ENCODE measurements around the gene MINDY3. TPM values are rescaled to one million over a fixed set of nuclear protein-coding genes. Genes with fewer than 3 reads are reported as not detected.

Gene MINDY3
- total RNA-seq, 1 experiment from 2014 or later = 11.3 TPM

DNA sequence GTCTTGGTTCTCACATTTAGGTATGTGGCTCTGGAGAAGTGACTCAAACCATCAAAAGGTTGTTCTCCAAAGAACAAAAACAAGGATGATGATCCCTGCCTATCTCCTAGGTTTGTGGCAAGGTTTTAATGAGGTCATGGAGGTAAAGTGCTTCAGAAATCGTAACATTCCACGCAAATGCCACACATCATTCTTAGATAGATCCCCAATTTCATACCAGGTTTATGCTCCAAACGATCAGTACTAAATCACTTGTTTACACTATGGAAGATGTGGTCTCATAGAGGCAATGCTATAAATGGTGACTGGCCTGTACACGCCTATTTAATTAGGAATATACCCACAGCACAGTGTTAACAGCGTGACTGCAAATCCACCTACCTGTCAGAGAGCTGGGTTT is 66.6 kb downstream of the MINDY3 start:
- Mint-ChIP-seq H3K36me3 (no peaks in the 10 kb centered on the region), H3K4me1 (no peaks in the 10 kb centered on the region), H3K27me3 (ENCODE audit: low read depth) (no peaks in the 10 kb centered on the region), H3K27ac (no peak overlapping the region), H3K4me3 (no peak overlapping the region), H3K9me3 (no peaks in the 10 kb centered on the region)
- no peak for TF ChIP-seq CREM (CRISPR knock-in tag; IDR thresholded peaks at IDR 0.05)
- TF ChIP-seq, protein P1, sequence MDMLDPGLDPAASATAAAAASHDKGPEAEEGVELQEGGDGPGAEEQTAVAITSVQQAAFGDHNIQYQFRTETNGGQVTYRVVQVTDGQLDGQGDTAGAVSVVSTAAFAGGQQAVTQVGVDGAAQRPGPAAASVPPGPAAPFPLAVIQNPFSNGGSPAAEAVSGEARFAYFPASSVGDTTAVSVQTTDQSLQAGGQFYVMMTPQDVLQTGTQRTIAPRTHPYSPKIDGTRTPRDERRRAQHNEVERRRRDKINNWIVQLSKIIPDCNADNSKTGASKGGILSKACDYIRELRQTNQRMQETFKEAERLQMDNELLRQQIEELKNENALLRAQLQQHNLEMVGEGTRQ (CRISPR knock-in tag; IDR thresholded peaks at IDR 0.05) = no peak
- TF ChIP-seq, protein P2, sequence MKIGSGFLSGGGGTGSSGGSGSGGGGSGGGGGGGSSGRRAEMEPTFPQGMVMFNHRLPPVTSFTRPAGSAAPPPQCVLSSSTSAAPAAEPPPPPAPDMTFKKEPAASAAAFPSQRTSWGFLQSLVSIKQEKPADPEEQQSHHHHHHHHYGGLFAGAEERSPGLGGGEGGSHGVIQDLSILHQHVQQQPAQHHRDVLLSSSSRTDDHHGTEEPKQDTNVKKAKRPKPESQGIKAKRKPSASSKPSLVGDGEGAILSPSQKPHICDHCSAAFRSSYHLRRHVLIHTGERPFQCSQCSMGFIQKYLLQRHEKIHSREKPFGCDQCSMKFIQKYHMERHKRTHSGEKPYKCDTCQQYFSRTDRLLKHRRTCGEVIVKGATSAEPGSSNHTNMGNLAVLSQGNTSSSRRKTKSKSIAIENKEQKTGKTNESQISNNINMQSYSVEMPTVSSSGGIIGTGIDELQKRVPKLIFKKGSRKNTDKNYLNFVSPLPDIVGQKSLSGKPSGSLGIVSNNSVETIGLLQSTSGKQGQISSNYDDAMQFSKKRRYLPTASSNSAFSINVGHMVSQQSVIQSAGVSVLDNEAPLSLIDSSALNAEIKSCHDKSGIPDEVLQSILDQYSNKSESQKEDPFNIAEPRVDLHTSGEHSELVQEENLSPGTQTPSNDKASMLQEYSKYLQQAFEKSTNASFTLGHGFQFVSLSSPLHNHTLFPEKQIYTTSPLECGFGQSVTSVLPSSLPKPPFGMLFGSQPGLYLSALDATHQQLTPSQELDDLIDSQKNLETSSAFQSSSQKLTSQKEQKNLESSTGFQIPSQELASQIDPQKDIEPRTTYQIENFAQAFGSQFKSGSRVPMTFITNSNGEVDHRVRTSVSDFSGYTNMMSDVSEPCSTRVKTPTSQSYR (CRISPR knock-in tag; IDR thresholded peaks at IDR 0.05) = no peak
- TF ChIP-seq, protein P3, sequence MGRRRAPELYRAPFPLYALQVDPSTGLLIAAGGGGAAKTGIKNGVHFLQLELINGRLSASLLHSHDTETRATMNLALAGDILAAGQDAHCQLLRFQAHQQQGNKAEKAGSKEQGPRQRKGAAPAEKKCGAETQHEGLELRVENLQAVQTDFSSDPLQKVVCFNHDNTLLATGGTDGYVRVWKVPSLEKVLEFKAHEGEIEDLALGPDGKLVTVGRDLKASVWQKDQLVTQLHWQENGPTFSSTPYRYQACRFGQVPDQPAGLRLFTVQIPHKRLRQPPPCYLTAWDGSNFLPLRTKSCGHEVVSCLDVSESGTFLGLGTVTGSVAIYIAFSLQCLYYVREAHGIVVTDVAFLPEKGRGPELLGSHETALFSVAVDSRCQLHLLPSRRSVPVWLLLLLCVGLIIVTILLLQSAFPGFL (CRISPR knock-in tag; IDR thresholded peaks at IDR 0.05; ENCODE audit: borderline replicate concordance) = no peak
- ATAC-seq (no peak), DNase-seq (ENCODE audit: low spot score) (no peak)
- POLR2A ChIA-PET = no interaction called here
- CTCF ChIA-PET = no interaction called here

DNA sequence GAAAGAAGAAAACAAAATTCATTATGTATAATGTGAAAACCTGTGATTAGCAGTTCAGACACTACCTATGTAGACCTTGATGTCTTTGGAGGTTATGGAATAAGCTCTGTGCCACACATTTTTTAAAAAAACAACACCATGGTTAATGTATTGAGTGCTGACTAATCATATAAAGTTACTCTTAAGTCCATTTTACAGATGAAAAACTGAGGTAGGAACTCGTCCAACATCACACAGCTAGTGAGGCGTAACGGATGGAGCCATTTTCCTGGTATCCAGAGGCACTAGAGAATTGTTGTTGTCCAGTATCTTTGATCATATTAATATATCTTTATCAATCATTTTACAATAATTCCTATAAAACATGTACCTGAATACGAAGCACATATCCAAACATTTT is 67.5 kb downstream of the MINDY3 start:
- POLR2A ChIA-PET = no interaction called here
- H3K27ac Mint-ChIP-seq = no peak overlapping the region
- no peaks in the 10 kb centered on the region for H3K27me3 Mint-ChIP-seq (ENCODE audit: low read depth)

DNA sequence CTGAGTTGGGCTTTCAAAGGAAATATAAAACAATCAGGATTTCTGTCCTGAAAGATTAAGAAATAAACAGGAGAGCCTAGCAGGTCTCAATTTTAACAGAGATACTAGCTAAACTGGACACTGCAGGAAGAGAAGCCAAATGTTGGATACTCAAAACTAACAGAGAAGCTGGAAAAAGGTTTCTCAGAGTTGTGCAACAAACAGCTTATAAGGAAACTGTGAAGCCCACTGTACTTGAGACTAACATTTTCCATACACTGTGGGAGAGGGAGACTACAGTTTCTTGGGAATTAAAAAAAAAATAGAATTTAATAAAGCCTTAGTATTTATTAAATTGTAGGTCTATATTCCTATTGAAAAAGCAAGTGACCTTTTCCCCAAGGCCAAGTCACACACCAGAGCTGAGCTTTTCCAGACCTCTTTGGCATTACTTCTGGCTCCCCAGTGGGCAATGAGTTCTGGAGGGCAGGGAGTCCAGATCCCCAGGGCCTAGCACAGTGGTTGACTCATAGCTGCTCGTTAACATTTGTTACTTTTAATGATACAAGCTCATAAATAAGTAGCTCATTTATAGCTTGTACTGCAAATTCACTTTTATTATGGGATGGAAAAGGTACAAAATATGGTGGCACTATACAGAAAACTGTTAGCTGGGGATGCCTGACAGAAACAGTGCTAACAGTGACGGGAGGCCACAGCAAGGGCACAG is 68.3 kb downstream of the MINDY3 start:
- no peak overlapping the region for H3K4me3 Mint-ChIP-seq
- no peaks in the 10 kb centered on the region for H3K27me3 Mint-ChIP-seq (ENCODE audit: low read depth)
- ATAC-seq = no peak
- CTCF ChIA-PET = no interaction called here
- no peaks in the 10 kb centered on the region for H3K36me3 Mint-ChIP-seq
- TF ChIP-seq, protein P4, sequence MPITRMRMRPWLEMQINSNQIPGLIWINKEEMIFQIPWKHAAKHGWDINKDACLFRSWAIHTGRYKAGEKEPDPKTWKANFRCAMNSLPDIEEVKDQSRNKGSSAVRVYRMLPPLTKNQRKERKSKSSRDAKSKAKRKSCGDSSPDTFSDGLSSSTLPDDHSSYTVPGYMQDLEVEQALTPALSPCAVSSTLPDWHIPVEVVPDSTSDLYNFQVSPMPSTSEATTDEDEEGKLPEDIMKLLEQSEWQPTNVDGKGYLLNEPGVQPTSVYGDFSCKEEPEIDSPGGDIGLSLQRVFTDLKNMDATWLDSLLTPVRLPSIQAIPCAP (CRISPR knock-in tag; IDR thresholded peaks at IDR 0.05) = no peak
- TF ChIP-seq TP53 (CRISPR knock-in tag; IDR thresholded peaks at IDR 0.05) (no peak), ESRRA (CRISPR knock-in tag; IDR thresholded peaks at IDR 0.05; ENCODE audit: borderline replicate concordance) (no peak), TEAD4 (CRISPR knock-in tag; IDR thresholded peaks at IDR 0.05) (no peak), EMX1 (CRISPR knock-in tag; IDR thresholded peaks at IDR 0.05) (no peak), SP1 (CRISPR knock-in tag; conservative IDR thresholded peaks at IDR 0.05) (no peak), CREM (CRISPR knock-in tag; IDR thresholded peaks at IDR 0.05) (no peak), NFE2L1 (CRISPR knock-in tag; IDR thresholded peaks at IDR 0.05) (no peak), RORB (CRISPR knock-in tag; IDR thresholded peaks at IDR 0.05) (no peak), ZNF416 (CRISPR knock-in tag; IDR thresholded peaks at IDR 0.05) (no peak), FOXJ3 (CRISPR knock-in tag; IDR thresholded peaks at IDR 0.05; ENCODE audit: borderline replicate concordance) (no peak), NR3C1 (CRISPR knock-in tag; conservative IDR thresholded peaks at IDR 0.05; ENCODE audit: low read depth) (no peak)
- TF ChIP-seq, protein P5, sequence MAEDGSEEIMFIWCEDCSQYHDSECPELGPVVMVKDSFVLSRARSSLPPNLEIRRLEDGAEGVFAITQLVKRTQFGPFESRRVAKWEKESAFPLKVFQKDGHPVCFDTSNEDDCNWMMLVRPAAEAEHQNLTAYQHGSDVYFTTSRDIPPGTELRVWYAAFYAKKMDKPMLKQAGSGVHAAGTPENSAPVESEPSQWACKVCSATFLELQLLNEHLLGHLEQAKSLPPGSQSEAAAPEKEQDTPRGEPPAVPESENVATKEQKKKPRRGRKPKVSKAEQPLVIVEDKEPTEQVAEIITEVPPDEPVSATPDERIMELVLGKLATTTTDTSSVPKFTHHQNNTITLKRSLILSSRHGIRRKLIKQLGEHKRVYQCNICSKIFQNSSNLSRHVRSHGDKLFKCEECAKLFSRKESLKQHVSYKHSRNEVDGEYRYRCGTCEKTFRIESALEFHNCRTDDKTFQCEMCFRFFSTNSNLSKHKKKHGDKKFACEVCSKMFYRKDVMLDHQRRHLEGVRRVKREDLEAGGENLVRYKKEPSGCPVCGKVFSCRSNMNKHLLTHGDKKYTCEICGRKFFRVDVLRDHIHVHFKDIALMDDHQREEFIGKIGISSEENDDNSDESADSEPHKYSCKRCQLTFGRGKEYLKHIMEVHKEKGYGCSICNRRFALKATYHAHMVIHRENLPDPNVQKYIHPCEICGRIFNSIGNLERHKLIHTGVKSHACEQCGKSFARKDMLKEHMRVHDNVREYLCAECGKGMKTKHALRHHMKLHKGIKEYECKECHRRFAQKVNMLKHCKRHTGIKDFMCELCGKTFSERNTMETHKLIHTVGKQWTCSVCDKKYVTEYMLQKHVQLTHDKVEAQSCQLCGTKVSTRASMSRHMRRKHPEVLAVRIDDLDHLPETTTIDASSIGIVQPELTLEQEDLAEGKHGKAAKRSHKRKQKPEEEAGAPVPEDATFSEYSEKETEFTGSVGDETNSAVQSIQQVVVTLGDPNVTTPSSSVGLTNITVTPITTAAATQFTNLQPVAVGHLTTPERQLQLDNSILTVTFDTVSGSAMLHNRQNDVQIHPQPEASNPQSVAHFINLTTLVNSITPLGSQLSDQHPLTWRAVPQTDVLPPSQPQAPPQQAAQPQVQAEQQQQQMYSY (CRISPR knock-in tag; IDR thresholded peaks at IDR 0.05) = no peak
- TF ChIP-seq, protein P6, sequence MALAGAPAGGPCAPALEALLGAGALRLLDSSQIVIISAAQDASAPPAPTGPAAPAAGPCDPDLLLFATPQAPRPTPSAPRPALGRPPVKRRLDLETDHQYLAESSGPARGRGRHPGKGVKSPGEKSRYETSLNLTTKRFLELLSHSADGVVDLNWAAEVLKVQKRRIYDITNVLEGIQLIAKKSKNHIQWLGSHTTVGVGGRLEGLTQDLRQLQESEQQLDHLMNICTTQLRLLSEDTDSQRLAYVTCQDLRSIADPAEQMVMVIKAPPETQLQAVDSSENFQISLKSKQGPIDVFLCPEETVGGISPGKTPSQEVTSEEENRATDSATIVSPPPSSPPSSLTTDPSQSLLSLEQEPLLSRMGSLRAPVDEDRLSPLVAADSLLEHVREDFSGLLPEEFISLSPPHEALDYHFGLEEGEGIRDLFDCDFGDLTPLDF (CRISPR knock-in tag; IDR thresholded peaks at IDR 0.05) = no peak
- TF ChIP-seq, protein P7, sequence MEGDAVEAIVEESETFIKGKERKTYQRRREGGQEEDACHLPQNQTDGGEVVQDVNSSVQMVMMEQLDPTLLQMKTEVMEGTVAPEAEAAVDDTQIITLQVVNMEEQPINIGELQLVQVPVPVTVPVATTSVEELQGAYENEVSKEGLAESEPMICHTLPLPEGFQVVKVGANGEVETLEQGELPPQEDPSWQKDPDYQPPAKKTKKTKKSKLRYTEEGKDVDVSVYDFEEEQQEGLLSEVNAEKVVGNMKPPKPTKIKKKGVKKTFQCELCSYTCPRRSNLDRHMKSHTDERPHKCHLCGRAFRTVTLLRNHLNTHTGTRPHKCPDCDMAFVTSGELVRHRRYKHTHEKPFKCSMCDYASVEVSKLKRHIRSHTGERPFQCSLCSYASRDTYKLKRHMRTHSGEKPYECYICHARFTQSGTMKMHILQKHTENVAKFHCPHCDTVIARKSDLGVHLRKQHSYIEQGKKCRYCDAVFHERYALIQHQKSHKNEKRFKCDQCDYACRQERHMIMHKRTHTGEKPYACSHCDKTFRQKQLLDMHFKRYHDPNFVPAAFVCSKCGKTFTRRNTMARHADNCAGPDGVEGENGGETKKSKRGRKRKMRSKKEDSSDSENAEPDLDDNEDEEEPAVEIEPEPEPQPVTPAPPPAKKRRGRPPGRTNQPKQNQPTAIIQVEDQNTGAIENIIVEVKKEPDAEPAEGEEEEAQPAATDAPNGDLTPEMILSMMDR (IDR thresholded peaks at IDR 0.05) = no peak
- no peak for DNase-seq (ENCODE audit: low spot score)
- no peak overlapping the region for H3K27ac Mint-ChIP-seq
- no peaks in the 10 kb centered on the region for H3K4me1 Mint-ChIP-seq
- H3K9me3 Mint-ChIP-seq = no peaks in the 10 kb centered on the region
- POLR2A ChIA-PET = no interaction called here

More for the DNA sequence above, 67.5 kb downstream of the MINDY3 start:
- Mint-ChIP-seq H3K36me3 (no peaks in the 10 kb centered on the region), H3K4me1 (no peaks in the 10 kb centered on the region), H3K9me3 (no peaks in the 10 kb centered on the region), H3K4me3 (no peak overlapping the region)
- no peak for TF ChIP-seq ZNF263 (CRISPR knock-in tag; IDR thresholded peaks at IDR 0.05; ENCODE audit: low read depth)
- no peak for ATAC-seq
- DNase-seq (ENCODE audit: low spot score) = no peak
- CTCF ChIA-PET = no interaction called here

All from WTC11 (cell line).